ENCODE data around the gene FAM149A. TPM values are rescaled to one million over a fixed set of nuclear protein-coding genes. Genes with fewer than 3 reads are reported as not detected.

Gene FAM149A
- polyA plus RNA-seq, 1 experiment = 0.32 TPM

- Histone ChIP-seq H3K4me3 (ENCODE audit: low read depth, low read length) (no peak overlapping the region), H3K36me3 (ENCODE audit: control insufficient read depth, insufficient read depth, low read length) (no peaks in the 10 kb centered on the region), H3K27me3 (ENCODE audit: control insufficient read depth, insufficient read depth, low read length) (no peaks in the 10 kb centered on the region; the same call in 1 of the 2 replicates)
- DNase-seq (ENCODE audit: low read depth) = no peak
- CTCF ChIA-PET = interaction anchor here (1.1 kb wide), 1 partner anchor 20 kb away, joined by 3 read pairs; no protein-coding TSS in a partner anchor
- POLR2A ChIA-PET = no interaction called here
- TF ChIP-seq CTCF (IDR thresholded peaks at IDR 0.05; ENCODE audit: insufficient read depth, low read depth, low read length) = no peak
These were observed 29.8 kb downstream of the FAM149A start for GRCh38 chr4:186134257-186134656.

- POLR2A ChIA-PET = no interaction called here
- DNase-seq (ENCODE audit: low read depth) = no peak
- CTCF ChIA-PET = interaction anchor here (1.1 kb wide), 1 partner anchor 19 kb away, joined by 3 read pairs; no protein-coding TSS in a partner anchor
- TF ChIP-seq CTCF (IDR thresholded peaks at IDR 0.05; ENCODE audit: insufficient read depth, low read depth, low read length) = no peak
- H3K36me3 ChIP-seq (ENCODE audit: control insufficient read depth, insufficient read depth, low read length) = no peaks in the 10 kb centered on the region
- no peak overlapping the region for H3K4me3 ChIP-seq (ENCODE audit: low read depth, low read length)
- no peaks in the 10 kb centered on the region; the same call in 1 of the 2 replicates for H3K27me3 ChIP-seq (ENCODE audit: control insufficient read depth, insufficient read depth, low read length)
These were observed 30.4 kb downstream of the FAM149A start for GRCh38 chr4:186134861-186135260.

GRCh38 chr4:186137196-186137794 is 32.8 kb downstream of the FAM149A start:
- no peaks in the 10 kb centered on the region for H3K36me3 ChIP-seq (ENCODE audit: control insufficient read depth, insufficient read depth, low read length)
- H3K27me3 ChIP-seq (ENCODE audit: control insufficient read depth, insufficient read depth, low read length) = no peaks in the 10 kb centered on the region; the same call in 1 of the 2 replicates
- POLR2A ChIA-PET = no interaction called here
- CTCF ChIA-PET = interaction anchor here (0.7 to 1.9 kb wide), 5 partner anchors 9 to 101 kb away, joined by 3 to 10 read pairs (median 3); no protein-coding TSS in a partner anchor
- TF ChIP-seq CTCF (IDR thresholded peaks at IDR 0.05; ENCODE audit: insufficient read depth, low read depth, low read length) = peak; percentile 47
- no peak for DNase-seq (ENCODE audit: low read depth)
- no peak overlapping the region for H3K4me3 ChIP-seq (ENCODE audit: low read depth, low read length)

- DNase-seq (ENCODE audit: low read depth) = no peak
These were observed 39.9 kb downstream of the FAM149A start for GRCh38 chr4:186144198-186144945.

More at GRCh38 chr4:186144198-186144945, 39.9 kb downstream of the FAM149A start:
- peaks cover 6% of the 10 kb centered on the region for H3K27me3 ChIP-seq (ENCODE audit: control insufficient read depth, insufficient read depth, low read length)
- ChIA-PET CTCF (no interaction called here), POLR2A (no interaction called here)
- peak overlapping the region; percentile 41 for H3K4me3 ChIP-seq (ENCODE audit: low read depth, low read length)
- no peaks in the 10 kb centered on the region for H3K36me3 ChIP-seq (ENCODE audit: control insufficient read depth, insufficient read depth, low read length)
- TF ChIP-seq CTCF (IDR thresholded peaks at IDR 0.05; ENCODE audit: insufficient read depth, low read depth, low read length) = no peak
